ENCODE data around the gene BMERB1. TPM values are rescaled to one million over a fixed set of nuclear protein-coding genes. Genes with fewer than 3 reads are reported as not detected.

BMERB1 gene
- total RNA-seq, 1 donor from 2014 or later = 45.4 TPM

DNA sequence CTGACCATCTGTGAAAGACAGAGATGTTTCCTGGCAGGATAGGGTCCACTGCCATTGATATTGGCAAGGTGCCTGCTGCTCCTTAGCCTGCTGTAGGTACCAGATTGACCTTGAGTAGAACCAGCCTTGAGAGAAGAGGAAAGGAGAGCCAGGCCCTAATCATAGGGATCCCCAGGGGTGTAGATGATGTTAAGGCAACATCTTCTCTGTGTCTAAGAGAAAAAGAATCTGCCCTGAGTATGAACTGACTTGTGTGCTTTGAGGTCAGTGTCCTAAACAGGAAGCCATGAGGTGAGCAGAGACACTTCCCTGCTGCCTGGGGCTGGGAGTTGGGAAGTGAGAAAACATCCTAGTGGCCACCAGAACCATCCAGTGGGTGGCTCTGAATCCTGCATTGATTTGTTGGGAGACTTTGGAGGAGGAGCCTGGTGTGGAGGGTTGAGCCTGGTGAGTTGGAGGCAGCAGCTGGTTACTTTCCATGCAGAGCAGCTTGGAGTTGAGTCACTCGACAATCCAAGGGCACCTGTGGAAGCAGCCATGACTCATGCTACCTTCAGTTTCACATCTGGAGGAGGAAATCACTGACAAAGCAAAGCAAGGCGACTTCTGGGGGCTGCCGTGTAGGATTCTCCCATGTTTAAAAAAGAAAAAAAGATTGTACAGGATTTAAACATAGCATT, 47.8 kb downstream of the BMERB1 start:
- Histone ChIP-seq H3K27ac (peak overlapping the region; percentile 1 to 20), H3K4me1 (no peaks in the 10 kb centered on the region)
- intact Hi-C loops (cut with DNase I) = no loop called here

GRCh38 chr16:15482748-15483298, 48.4 kb downstream of the BMERB1 start:
- intact Hi-C loops (cut with DNase I) = no loop called here
- TF ChIP-seq, protein P1, sequence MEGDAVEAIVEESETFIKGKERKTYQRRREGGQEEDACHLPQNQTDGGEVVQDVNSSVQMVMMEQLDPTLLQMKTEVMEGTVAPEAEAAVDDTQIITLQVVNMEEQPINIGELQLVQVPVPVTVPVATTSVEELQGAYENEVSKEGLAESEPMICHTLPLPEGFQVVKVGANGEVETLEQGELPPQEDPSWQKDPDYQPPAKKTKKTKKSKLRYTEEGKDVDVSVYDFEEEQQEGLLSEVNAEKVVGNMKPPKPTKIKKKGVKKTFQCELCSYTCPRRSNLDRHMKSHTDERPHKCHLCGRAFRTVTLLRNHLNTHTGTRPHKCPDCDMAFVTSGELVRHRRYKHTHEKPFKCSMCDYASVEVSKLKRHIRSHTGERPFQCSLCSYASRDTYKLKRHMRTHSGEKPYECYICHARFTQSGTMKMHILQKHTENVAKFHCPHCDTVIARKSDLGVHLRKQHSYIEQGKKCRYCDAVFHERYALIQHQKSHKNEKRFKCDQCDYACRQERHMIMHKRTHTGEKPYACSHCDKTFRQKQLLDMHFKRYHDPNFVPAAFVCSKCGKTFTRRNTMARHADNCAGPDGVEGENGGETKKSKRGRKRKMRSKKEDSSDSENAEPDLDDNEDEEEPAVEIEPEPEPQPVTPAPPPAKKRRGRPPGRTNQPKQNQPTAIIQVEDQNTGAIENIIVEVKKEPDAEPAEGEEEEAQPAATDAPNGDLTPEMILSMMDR (IDR thresholded peaks at IDR 0.05) = no peak
- H3K4me1 ChIP-seq = no peaks in the 10 kb centered on the region
- H3K27ac ChIP-seq = peak overlapping the region in 1 of 2 donors; percentile 20
- no peak overlapping the region for H3K4me3 ChIP-seq
- no peaks in the 10 kb centered on the region for H3K9me3 ChIP-seq
- H3K27me3 ChIP-seq = no peaks in the 10 kb centered on the region
- no peak for DNase-seq (ENCODE audit: low spot score in 2 of 2)
- no peaks in the 10 kb centered on the region for H3K36me3 ChIP-seq

More for the DNA sequence above, 47.8 kb downstream of the BMERB1 start:
- Histone ChIP-seq H3K27me3 (no peaks in the 10 kb centered on the region), H3K36me3 (no peaks in the 10 kb centered on the region), H3K4me3 (no peak overlapping the region), H3K9me3 (no peaks in the 10 kb centered on the region)
- DNase-seq (ENCODE audit: low spot score in 2 of 2) = peak in 1 of 2 donors; percentile 74
- TF ChIP-seq, protein P1 (IDR thresholded peaks at IDR 0.05) = no peak

GRCh38 chr16:15483857-15484256, 49.5 kb downstream of the BMERB1 start:
- H3K36me3 ChIP-seq = no peaks in the 10 kb centered on the region
- no peak overlapping the region for H3K27ac ChIP-seq
- H3K4me3 ChIP-seq = no peak overlapping the region
- no peak for DNase-seq (ENCODE audit: low spot score in 2 of 2)
- H3K9me3 ChIP-seq = no peaks in the 10 kb centered on the region
- H3K27me3 ChIP-seq = no peaks in the 10 kb centered on the region
- TF ChIP-seq, protein P1 (IDR thresholded peaks at IDR 0.05) = no peak
- peaks cover 0 to 8% of the 10 kb centered on the region in 2 donors for H3K4me1 ChIP-seq
- intact Hi-C loops (cut with DNase I) = no loop called here

- Histone ChIP-seq H3K27me3 (no peaks in the 10 kb centered on the region), H3K27ac (no peak overlapping the region), H3K36me3 (no peaks in the 10 kb centered on the region), H3K9me3 (no peaks in the 10 kb centered on the region), H3K4me1 (peaks cover 0 to 12% of the 10 kb centered on the region in 2 donors), H3K4me3 (no peak overlapping the region)
- TF ChIP-seq, protein P1 (IDR thresholded peaks at IDR 0.05) = no peak
- intact Hi-C loops (cut with DNase I) = no loop called here
- no peak for DNase-seq (ENCODE audit: low spot score in 2 of 2)
Observed at GRCh38 chr16:15484662-15485061, 50.3 kb downstream of the BMERB1 start.

GRCh38 chr16:15485175-15485574, 50.8 kb downstream of the BMERB1 start:
- H3K4me3 ChIP-seq = no peak overlapping the region
- TF ChIP-seq, protein P1 (IDR thresholded peaks at IDR 0.05) = no peak
- H3K4me1 ChIP-seq = peaks cover 4 to 17% of the 10 kb centered on the region in 2 donors
- no peak overlapping the region for H3K27ac ChIP-seq
- DNase-seq (ENCODE audit: low spot score in 2 of 2) = no peak
- no peaks in the 10 kb centered on the region for H3K36me3 ChIP-seq
- intact Hi-C loops (cut with DNase I) = no loop called here
- no peaks in the 10 kb centered on the region for H3K9me3 ChIP-seq
- no peaks in the 10 kb centered on the region for H3K27me3 ChIP-seq
